ENCODE results near the gene GALT. TPM values are rescaled to one million over a fixed set of nuclear protein-coding genes. Genes with fewer than 3 reads are reported as not detected.
A peak's percentile ranks its signal among the peaks of the same experiment; 100 is the strongest.

GALT gene
- 100 to 1,000 TPM in 2 of 4 donors, 10 to 100 TPM in 2; 73.5 to 147 (median 97.3) TPM for total RNA-seq

GRCh38 chr9:34646211-34647083 lies at the start of gene GALT:
Gene GALT, plus strand, starts transcription at chr9:34646675. Its CDS starts 30 bp downstream, at chr9:34646705.
- Histone ChIP-seq H3K4me3 (peak within 1 kb of the TSS; percentile 49 to 67 (median 59)), H3K27me3 (no peaks in the 10 kb centered on the region), H3K27ac (peak within 1 kb of the TSS; percentile 84 to 96 (median 91)), H3K36me3 (peaks cover 0 to 14% (median 4%) of the 10 kb centered on the region in 4 donors), H3K9me3 (no peaks in the 10 kb centered on the region), H3K4me1 (peaks cover 18 to 27% (median 22%) of the 10 kb centered on the region in 4 donors)
- TF ChIP-seq POLR2AphosphoS5 (IDR thresholded peaks at IDR 0.05) (peak; percentile 63 to 78 (median 65)), POLR2A (IDR thresholded peaks at IDR 0.05) (peak; percentile 74), EP300 (IDR thresholded peaks at IDR 0.05; ENCODE audit: low read depth) (no peak), CTCF (IDR thresholded peaks at IDR 0.05) (peak; percentile 26 to 76 (median 36))
- intact Hi-C loops (cut with DNase I; ENCODE audit: low total_unique reads) = no loop called here
- WGBS, 2 donors (ENCODE audit: low coverage in 1 of 2) = 6 to 60% methylated on average over 1 to 42 of the region's 43 CpGs
- DNase-seq = peak; percentile 98
- in situ Hi-C loops (cut with MboI; ENCODE audit: low pct_ligation_motif_present in 1 of 4, low pct_unique_long_range_greater_than_20kb in 1 of 4, low sequenced_read_pairs in 3 of 4) = no loop called here

GRCh38 chr9:34599546-34599945 lies 46.9 kb upstream of the GALT start:
- H3K27me3 ChIP-seq = no peaks in the 10 kb centered on the region
- no peak for DNase-seq
- in situ Hi-C loops (cut with MboI; ENCODE audit: low pct_ligation_motif_present in 1 of 4, low pct_unique_long_range_greater_than_20kb in 1 of 4, low sequenced_read_pairs in 3 of 4) = loop anchor here in 2 of 4 donors (5.0 to 10.0 kb wide), 2 partner anchors 55 to 57 kb away; no protein-coding TSS in a partner anchor
- intact Hi-C loops (cut with DNase I; ENCODE audit: low total_unique reads) = loop anchor here (10.0 kb wide), 1 partner anchor 265 kb away; no protein-coding TSS in a partner anchor
- no peaks in the 10 kb centered on the region for H3K36me3 ChIP-seq
- H3K4me1 ChIP-seq = no peaks in the 10 kb centered on the region
- WGBS, 2 donors (ENCODE audit: low coverage in 1 of 2) = 50% methylated on average over 1 of the region's 1 CpG; no CpG with 5 or more reads in 1 of the 2 donors
- H3K4me3 ChIP-seq = no peak overlapping the region
- H3K27ac ChIP-seq = no peak overlapping the region
- TF ChIP-seq CTCF (IDR thresholded peaks at IDR 0.05) = no peak
- no peak for TF ChIP-seq EP300 (IDR thresholded peaks at IDR 0.05; ENCODE audit: low read depth)
- no peak for TF ChIP-seq POLR2A (IDR thresholded peaks at IDR 0.05)
- no peak for TF ChIP-seq POLR2AphosphoS5 (IDR thresholded peaks at IDR 0.05)
- H3K9me3 ChIP-seq = no peaks in the 10 kb centered on the region

- H3K36me3 ChIP-seq = no peaks in the 10 kb centered on the region
- no peaks in the 10 kb centered on the region for H3K4me1 ChIP-seq
- TF ChIP-seq EP300 (IDR thresholded peaks at IDR 0.05; ENCODE audit: low read depth) = no peak
- no peak for TF ChIP-seq POLR2AphosphoS5 (IDR thresholded peaks at IDR 0.05)
- no peak for TF ChIP-seq CTCF (IDR thresholded peaks at IDR 0.05)
- no peak for TF ChIP-seq POLR2A (IDR thresholded peaks at IDR 0.05)
- H3K9me3 ChIP-seq = no peaks in the 10 kb centered on the region
- no peaks in the 10 kb centered on the region for H3K27me3 ChIP-seq
- intact Hi-C loops (cut with DNase I; ENCODE audit: low total_unique reads) = loop anchor here (10.0 kb wide), 1 partner anchor 196 kb away; no protein-coding TSS in a partner anchor
- no peak for DNase-seq
- no peak overlapping the region for H3K4me3 ChIP-seq
- WGBS, 2 donors (ENCODE audit: low coverage in 1 of 2) = 27% methylated on average over 1 of the region's 1 CpG; no CpG with 5 or more reads in 1 of the 2 donors
- in situ Hi-C loops (cut with MboI; ENCODE audit: low pct_ligation_motif_present in 1 of 4, low pct_unique_long_range_greater_than_20kb in 1 of 4, low sequenced_read_pairs in 3 of 4) = loop anchor here in 2 of 4 donors (10.0 kb wide), 2 partner anchors 56 to 196 kb away; no protein-coding TSS in a partner anchor
- H3K27ac ChIP-seq = no peak overlapping the region
Measured at GRCh38 chr9:34600908-34601307, 45.6 kb upstream of the GALT start.

GRCh38 chr9:34601937-34602573 lies 44.4 kb upstream of the GALT start:
- no peak overlapping the region for H3K27ac ChIP-seq
- no peak for DNase-seq
- no peaks in the 10 kb centered on the region for H3K36me3 ChIP-seq
- TF ChIP-seq EP300 (IDR thresholded peaks at IDR 0.05; ENCODE audit: low read depth) = no peak
- no peak for TF ChIP-seq POLR2A (IDR thresholded peaks at IDR 0.05)
- TF ChIP-seq CTCF (IDR thresholded peaks at IDR 0.05) = no peak
- no peak for TF ChIP-seq POLR2AphosphoS5 (IDR thresholded peaks at IDR 0.05)
- intact Hi-C loops (cut with DNase I; ENCODE audit: low total_unique reads) = loop anchor here (10.0 kb wide), 1 partner anchor 197 kb away; no protein-coding TSS in a partner anchor
- no peak overlapping the region for H3K4me3 ChIP-seq
- no peaks in the 10 kb centered on the region for H3K9me3 ChIP-seq
- H3K4me1 ChIP-seq = no peaks in the 10 kb centered on the region
- H3K27me3 ChIP-seq = no peaks in the 10 kb centered on the region
- 69 to 83% methylated on average over 3 to 6 of the region's 6 CpGs for WGBS, 2 donors (ENCODE audit: low coverage in 1 of 2)
- in situ Hi-C loops (cut with MboI; ENCODE audit: low pct_ligation_motif_present in 1 of 4, low pct_unique_long_range_greater_than_20kb in 1 of 4, low sequenced_read_pairs in 3 of 4) = loop anchor here in 2 of 4 donors (10.0 kb wide), 2 partner anchors 57 to 197 kb away; no protein-coding TSS in a partner anchor
